ENCODE measurements around the gene ABCC11.

ABCC11 gene

GRCh38 chr16:48247311-48247710 lies at the start of gene ABCC11:
Gene ABCC11 (minus strand): TSS chr16:48247539. CDS start chr16:48231921, 15,618 bp downstream.
- DNase-seq = no peak

GRCh38 chr16:48295488-48296281 lies 48.3 kb upstream of the ABCC11 start:
- no peak for DNase-seq

- DNase-seq = no peak
These were observed 47.4 kb upstream of the ABCC11 start for GRCh38 chr16:48294724-48295123.

- no peak for DNase-seq
These were observed 45.1 kb upstream of the ABCC11 start for GRCh38 chr16:48292452-48292851.

- DNase-seq = no peak
These were observed 44.4 kb upstream of the ABCC11 start for GRCh38 chr16:48291754-48292153.

- DNase-seq = no peak
These were observed 44.0 kb upstream of the ABCC11 start for GRCh38 chr16:48291303-48291702.

GRCh38 chr16:48287239-48287638 lies 39.9 kb upstream of the ABCC11 start:
- DNase-seq = no peak

- no peak for DNase-seq
These were observed 37.6 kb upstream of the ABCC11 start for GRCh38 chr16:48284772-48285409.

- no peak for DNase-seq
These were observed 35.4 kb upstream of the ABCC11 start for GRCh38 chr16:48282636-48283263.

- DNase-seq = no peak
These were observed 33.2 kb upstream of the ABCC11 start for GRCh38 chr16:48280546-48280945.

- no peak for DNase-seq
These were observed 31.9 kb upstream of the ABCC11 start for GRCh38 chr16:48279199-48279598.

GRCh38 chr16:48277158-48277557 lies 29.8 kb upstream of the ABCC11 start:
- no peak for DNase-seq

GRCh38 chr16:48276102-48276501 lies 28.8 kb upstream of the ABCC11 start:
- no peak for DNase-seq

GRCh38 chr16:48274476-48274875 lies 27.1 kb upstream of the ABCC11 start:
- DNase-seq = no peak

GRCh38 chr16:48272837-48273421 lies 25.6 kb upstream of the ABCC11 start:
- DNase-seq = no peak

- DNase-seq = no peak
These were observed 24.4 kb upstream of the ABCC11 start for GRCh38 chr16:48271728-48272127.

- no peak for DNase-seq
These were observed 21.7 kb upstream of the ABCC11 start for GRCh38 chr16:48269011-48269410.

GRCh38 chr16:48262631-48263030 lies 15.3 kb upstream of the ABCC11 start:
- DNase-seq = no peak

- DNase-seq = no peak
These were observed 14.2 kb upstream of the ABCC11 start for GRCh38 chr16:48261569-48261968.

GRCh38 chr16:48256579-48257177 lies 9.3 kb upstream of the ABCC11 start:
- no peak for DNase-seq

GRCh38 chr16:48252013-48252412 lies 4.7 kb upstream of the ABCC11 start:
- DNase-seq = no peak

- DNase-seq = no peak
These were observed 3.4 kb upstream of the ABCC11 start for GRCh38 chr16:48250520-48251278.
